ENCODE data around the gene LECT2.

Gene LECT2

DNA sequence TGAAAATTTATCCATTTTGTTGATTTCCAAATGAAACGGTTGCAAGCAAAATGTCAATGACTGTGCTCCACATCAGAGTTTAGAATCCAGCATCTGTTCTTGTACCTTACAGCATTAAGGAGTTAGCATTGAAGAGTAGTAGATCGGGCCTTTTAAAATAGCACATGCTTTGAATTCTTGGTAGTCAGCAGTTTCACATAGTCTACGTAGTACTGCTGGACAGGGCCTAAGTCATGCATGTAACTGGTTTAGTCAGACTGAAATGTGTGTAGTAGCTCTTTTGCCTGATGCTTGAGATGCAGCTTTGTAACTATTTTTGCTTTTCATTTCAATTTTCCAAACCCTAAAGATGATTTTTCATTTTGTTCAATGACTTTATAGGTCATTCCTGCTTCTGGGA, 19.8 kb downstream of the LECT2 start:
- DNase-seq (ENCODE audit: low spot score), result no peak

DNA sequence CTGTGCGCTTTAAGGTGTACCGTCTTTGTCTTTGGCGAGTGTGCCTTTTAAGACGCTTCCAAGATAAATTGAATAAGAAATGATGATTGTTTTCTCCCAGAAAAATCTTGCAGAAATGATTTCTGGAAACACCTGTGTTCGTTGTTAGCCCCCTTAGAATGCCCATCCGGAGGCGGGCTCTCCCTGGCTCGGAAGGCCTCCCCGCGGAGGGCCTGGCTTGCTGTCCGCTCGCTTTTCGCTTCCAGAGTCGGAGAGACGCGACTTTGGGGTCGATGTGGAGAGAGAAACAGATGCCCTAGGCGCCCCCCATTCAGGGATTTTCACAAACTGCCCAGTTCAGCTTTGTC, 23.9 kb downstream of the LECT2 start:
- no peak for DNase-seq (ENCODE audit: low spot score)

DNA sequence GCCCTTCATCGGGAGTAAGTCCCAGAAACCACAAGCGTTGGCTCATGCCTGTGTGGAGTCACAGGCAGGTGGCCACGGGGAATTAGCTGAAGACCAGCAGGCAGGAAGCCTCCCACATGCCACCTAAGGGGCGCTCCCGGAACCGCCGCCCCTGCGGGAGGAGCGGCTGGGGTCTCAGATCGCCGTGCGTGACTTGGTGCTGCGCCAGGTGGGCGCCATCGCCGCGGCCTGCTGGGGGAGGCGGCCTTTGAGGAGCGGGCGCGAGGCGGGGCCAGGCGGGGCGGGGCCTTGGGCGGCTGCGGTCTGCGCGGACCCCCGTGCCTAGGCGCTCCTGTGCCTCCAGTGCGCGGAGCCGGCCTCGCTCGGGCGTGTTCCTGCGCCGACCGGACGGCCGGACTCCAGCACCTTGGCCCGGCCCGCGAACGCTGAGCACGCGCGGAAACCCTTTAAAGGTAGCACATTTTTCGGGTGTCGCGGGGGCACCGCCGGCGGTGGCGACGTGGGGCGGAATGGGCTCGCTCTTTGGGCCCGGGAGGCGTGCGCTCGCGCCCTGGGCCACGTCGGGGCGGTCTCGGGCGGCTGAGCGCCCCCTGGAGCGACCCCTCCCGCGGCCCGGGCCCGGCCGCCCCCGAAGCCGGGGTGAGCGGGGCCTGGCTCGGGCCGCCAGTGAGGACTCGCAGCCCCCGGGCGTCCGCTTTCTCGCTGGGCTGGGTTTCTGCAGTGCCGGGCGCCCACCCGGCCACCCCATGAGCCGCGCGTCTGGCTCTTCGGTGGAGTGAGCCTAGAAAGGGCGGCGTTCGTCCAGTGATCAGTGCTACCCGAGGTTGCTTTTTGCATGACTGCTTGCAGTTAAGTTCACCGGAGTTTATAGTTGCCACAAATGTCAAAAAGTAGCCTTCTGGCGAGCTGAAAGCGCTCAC, 24.5 kb downstream of the LECT2 start:
- no peak for DNase-seq (ENCODE audit: low spot score)

DNA sequence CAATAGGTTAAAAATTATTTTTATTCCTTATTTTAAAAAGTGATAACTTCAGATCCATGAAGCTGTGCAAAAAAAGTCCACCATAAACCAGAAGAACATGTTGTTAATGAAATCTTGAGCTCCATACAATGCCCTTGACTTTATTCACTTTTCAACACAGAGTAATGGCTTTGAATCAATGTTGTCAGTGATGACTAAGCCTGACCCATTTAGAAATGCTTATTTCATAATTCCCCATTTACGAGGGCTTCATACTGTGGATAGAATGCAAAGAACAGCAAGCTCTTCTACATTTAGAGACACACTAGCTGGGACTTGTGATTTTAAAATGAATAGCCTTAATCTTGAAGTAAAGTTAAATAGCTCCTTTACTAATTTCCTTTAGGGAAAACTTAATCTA, 33.4 kb downstream of the LECT2 start:
- no peak for DNase-seq (ENCODE audit: low spot score)

DNA sequence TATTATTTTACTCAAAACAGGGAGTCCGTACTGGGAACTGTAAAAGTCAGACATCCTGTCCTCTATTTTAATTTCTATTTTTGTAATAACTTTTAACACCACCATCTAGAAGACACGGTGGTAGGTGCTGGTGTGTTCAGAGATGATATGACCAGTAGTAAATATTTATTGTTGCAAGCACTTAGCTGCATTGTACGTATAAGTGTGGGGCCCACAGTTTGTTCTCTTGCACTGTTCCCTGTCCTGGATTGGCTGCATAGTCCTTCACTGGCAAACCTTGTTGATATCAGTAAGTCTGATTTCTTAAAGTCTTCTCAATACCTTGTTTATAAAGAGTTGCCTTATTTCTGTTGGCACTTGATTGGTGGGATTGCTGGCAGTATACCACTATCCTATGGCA, 34.6 kb downstream of the LECT2 start:
- DNase-seq (ENCODE audit: low spot score), result no peak

DNA sequence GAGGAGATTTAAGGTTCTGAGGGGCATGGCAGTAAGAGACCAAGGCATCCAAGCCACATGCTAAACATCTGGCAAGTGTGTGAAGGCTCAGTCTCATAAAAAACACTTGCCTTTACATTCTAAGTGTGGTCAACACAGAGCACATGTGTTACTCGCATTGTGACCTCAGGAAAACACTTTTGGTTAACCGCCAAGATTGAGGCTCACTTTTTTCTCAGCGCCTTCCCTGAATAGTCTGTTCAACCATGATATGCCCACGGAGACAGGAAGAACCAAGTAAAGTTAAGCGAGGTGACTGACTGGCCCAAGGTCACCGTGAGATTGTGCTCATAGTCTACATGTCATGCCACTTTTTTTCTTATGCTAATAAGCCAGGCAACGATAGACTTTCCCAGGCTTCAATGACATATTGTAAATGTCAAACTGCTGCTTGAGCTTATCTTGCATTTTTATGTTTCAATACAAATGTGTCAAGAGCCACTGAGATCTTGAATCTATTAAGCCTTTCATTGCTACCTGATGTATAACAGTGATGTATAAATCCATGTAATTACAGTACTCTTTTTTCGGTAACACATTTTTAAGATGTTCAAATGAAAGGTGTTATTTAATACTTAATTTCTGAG, 38.0 kb downstream of the LECT2 start:
- DNase-seq (ENCODE audit: low spot score), result no peak

DNA sequence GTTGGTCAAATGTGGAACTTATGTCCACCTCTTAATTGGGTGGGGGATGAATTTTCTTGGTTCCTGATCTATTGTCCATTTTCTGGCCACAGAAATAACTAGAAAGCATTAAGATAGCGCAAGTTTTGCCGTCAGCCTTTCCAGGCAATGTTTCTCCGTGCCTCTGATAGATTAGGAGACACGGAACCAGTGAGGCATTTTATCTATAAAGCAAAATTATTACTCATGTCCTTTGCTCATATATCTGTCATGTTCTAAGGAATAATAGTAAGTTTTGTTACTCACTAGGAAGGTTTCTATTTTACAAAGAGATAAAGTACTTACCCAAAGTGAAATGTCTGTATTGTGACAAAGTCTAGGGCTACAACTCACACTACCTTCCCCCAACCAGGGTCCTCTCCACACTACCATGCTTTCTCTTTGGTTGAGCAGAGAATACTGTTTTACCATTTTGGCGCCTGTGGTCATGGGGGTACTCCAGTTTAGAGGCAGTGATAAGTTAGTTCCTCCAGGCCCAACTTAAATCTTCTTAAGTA, 39.2 kb downstream of the LECT2 start:
- no peak for DNase-seq (ENCODE audit: low spot score)

DNA sequence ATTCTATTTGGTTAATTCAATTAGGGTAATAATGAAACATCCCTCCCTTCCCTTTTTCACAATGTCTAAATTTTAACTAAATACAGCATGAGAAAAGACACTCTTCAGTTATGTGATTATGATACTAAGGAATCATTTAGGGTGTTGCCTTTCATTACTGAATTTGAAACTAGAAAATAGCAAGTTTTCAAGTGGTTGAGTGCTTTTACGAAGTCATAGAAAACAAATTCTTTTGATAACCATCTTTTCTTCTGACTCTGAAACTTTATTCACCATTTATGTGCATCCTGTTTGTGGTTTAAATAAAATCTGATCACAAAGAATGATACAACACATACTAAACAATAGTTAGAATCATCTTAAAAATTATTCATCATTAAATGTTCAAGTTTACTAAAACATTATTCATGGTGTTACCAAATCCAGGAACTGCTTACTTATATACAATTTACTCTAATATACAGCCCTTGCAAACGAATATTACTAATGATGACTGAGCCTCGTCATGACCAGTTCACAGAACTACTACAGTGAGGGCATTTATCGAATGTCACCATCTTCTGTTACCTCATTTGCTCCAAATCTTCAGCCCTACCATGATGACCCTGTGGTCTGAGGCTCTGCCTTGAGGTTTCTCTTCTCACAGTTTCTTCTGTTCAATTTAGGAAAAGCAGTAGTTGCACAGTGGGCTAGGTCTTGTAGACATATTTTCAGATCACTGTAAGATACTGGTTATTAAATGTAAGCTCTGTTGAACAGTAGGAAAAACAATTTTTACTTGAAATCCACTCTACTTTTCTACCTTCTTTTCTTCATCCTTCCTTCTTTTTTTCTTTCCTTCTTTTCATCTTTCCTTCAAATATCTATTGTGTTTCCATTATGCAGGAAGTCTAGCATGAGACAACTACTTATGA, 40.8 kb downstream of the LECT2 start:
- DNase-seq (ENCODE audit: low spot score), result no peak

DNA sequence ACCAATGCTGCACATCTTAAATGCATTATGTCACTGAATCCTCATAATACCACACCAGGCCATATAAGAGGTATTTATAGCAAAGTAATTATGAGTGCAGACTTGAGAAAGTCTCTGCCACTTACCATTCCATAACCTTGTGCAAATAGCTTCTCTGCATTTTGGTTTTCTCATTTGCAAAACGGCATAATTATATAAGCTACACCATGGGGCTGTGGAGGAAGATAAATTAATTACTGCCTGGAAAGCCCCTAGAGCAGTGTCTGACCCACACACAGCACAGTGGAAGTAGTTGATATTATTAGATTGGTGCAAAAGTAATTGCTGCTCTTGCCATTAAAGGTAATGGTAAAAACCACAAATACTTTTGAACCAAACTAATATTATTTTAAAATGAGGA, 49.6 kb downstream of the LECT2 start:
- DNase-seq (ENCODE audit: low spot score), result no peak

DNA sequence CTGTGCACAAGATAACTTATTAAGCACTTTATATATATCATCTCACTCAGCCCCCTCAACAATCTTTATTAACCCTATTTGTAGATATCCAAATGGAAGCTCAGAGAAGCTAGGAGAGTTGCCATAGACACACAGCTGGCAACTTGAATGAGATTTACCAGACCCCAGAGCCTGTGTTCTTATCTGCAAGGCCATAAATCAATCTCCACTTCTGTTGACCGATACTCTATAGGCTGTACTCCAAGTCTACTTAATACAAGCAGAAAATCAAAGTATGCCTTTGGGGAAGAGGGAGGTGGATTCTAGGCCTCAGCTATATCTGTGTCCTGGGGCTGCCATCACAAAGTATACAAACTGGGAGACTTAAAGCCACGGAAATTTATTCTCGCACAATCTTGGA, 53.1 kb downstream of the LECT2 start:
- no peak for DNase-seq (ENCODE audit: low spot score)

DNA sequence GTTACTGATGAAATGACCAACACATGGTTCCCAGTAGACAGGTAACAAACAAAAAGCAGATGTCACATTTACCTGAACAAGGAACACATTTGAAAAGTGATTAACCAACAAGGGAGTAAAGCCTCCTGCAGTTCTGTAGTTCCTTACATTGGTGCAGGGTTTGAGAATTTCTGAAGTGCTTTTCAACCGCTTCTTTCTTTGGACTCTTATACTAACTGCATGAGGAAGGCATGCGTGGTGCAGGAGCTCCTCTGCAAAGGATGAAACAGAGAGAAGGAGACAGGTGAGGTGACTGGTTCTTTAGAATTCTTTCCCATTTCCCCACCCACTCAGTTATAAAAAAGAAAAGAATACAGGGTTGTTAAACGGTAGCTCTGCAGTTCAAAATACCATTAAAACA, 54.5 kb downstream of the LECT2 start:
- no peak for DNase-seq (ENCODE audit: low spot score)

DNA sequence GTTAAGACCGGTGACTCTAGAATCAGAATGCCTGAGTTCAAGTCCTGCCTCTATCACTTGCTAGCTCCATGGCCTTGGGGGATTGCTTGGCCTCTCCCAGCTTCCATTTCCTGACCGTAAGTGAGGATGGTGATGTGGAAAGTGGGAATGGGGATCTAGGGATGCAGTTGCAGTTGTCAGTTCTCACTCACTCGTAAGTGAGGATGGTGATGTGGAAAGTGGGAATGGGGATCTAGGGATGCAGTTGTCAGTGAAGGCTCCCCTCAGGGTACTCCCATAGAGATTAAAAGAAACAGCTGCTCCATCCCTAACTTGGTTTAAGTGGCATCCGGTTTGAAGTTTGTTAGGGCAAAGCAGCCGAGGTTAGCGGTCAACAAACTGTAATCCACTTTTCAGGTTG, 56.1 kb downstream of the LECT2 start:
- DNase-seq (ENCODE audit: low spot score), result no peak

Measured in CD4-positive, alpha-beta T cell treated with Interleukin-2 at 100 ng/mL for 4 hours (primary cell).